ENCODE data around the gene FAM237A. TPM values are rescaled to one million over a fixed set of nuclear protein-coding genes. Genes with fewer than 3 reads are reported as not detected.

Gene FAM237A
- total and polyA plus RNA-seq, 3 donors from 2014 or later: 3.7 TPM; not detected in 2

- no peak overlapping the region for H3K27ac ChIP-seq
- H3K9me3 ChIP-seq: no peaks in the 10 kb centered on the region
- no peaks in the 10 kb centered on the region for H3K36me3 ChIP-seq (ENCODE audit: low read depth, missing control alignments)
- no peaks in the 10 kb centered on the region for H3K4me1 ChIP-seq
- peak; percentile 49 for DNase-seq
- intact Hi-C loops (cut with DNase I; ENCODE audit: low total_unique reads): loop anchor here (10.0 kb wide), 1 partner anchor 781 kb away; no protein-coding TSS in a partner anchor
- H3K4me3 ChIP-seq: no peak overlapping the region
- TF ChIP-seq, protein P1, sequence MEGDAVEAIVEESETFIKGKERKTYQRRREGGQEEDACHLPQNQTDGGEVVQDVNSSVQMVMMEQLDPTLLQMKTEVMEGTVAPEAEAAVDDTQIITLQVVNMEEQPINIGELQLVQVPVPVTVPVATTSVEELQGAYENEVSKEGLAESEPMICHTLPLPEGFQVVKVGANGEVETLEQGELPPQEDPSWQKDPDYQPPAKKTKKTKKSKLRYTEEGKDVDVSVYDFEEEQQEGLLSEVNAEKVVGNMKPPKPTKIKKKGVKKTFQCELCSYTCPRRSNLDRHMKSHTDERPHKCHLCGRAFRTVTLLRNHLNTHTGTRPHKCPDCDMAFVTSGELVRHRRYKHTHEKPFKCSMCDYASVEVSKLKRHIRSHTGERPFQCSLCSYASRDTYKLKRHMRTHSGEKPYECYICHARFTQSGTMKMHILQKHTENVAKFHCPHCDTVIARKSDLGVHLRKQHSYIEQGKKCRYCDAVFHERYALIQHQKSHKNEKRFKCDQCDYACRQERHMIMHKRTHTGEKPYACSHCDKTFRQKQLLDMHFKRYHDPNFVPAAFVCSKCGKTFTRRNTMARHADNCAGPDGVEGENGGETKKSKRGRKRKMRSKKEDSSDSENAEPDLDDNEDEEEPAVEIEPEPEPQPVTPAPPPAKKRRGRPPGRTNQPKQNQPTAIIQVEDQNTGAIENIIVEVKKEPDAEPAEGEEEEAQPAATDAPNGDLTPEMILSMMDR (IDR thresholded peaks at IDR 0.05): peak; percentile 30 to 74 (median 56)
- TF ChIP-seq POLR2A (IDR thresholded peaks at IDR 0.05): no peak
- H3K27me3 ChIP-seq: no peaks in the 10 kb centered on the region
- WGBS, 2 donors: 44 to 50% methylated on average over 5 of the region's 5 CpGs
Measured at GRCh38 chr2:206693399-206694137, 51.3 kb downstream of the FAM237A start.

DNA sequence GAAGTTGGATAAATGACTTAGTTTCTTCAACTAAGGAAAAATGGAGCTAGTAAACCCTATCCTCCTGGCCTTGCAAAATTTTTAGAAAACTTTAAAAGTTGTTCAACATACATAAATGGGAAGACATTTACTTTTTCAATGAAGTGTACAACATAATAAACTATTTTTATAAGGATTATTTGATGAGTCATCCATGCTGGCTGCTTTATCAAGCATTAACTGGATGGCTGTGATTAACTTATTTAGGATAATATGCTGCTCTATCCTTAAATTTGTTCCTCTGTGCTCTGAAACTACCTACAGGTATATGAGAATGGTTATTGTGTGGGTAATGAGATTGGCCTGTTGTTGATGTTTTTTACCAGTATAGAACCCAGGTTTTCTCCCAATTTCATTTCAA is 54.6 kb downstream of the FAM237A start:
- Histone ChIP-seq H3K36me3 (ENCODE audit: low read depth, missing control alignments) (no peaks in the 10 kb centered on the region), H3K4me3 (no peak overlapping the region), H3K4me1 (no peaks in the 10 kb centered on the region), H3K9me3 (no peaks in the 10 kb centered on the region), H3K27me3 (no peaks in the 10 kb centered on the region), H3K27ac (no peak overlapping the region)
- TF ChIP-seq, protein P1 (IDR thresholded peaks at IDR 0.05): no peak
- no peak for TF ChIP-seq POLR2A (IDR thresholded peaks at IDR 0.05)
- intact Hi-C loops (cut with DNase I; ENCODE audit: low total_unique reads): loop anchor here (10.0 kb wide), 1 partner anchor 778 kb away; no protein-coding TSS in a partner anchor
- DNase-seq: no peak

DNA sequence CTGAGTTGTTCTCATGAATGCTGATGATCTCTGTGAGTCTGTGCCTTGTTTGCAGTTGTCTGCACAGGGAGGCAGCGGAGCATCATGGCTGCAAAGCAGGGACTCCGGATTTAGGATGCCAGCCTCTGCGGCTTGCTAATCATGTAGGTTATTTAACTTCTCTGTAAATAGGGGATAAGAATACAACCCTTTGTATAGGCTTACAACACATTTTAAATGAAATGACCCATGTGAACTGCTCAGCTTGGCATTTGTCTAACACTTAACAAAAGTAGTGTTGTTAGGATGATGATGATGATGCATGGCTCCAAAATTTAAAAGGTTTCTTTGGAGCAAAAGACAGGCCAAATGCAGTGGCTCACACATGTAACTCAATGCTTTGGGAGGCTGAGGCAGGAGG is 56.5 kb downstream of the FAM237A start:
- intact Hi-C loops (cut with DNase I; ENCODE audit: low total_unique reads): loop anchor here (10.0 kb wide), 1 partner anchor 776 kb away; no protein-coding TSS in a partner anchor
- WGBS, 2 donors: 72 to 73% methylated on average over 3 of the region's 3 CpGs
- no peak for DNase-seq
- no peak for TF ChIP-seq POLR2A (IDR thresholded peaks at IDR 0.05)
- TF ChIP-seq, protein P1 (IDR thresholded peaks at IDR 0.05): no peak
- no peaks in the 10 kb centered on the region for H3K4me1 ChIP-seq
- no peak overlapping the region for H3K4me3 ChIP-seq
- H3K36me3 ChIP-seq (ENCODE audit: low read depth, missing control alignments): no peaks in the 10 kb centered on the region
- H3K9me3 ChIP-seq: no peaks in the 10 kb centered on the region
- H3K27me3 ChIP-seq: no peaks in the 10 kb centered on the region
- H3K27ac ChIP-seq: no peak overlapping the region

Other genes starting within 250 kb of the FAM237A start
- 10 to 100 TPM; 19.5 to 24.2 TPM for gene ADAM23, start 199.0 kb upstream of the FAM237A start, total RNA-seq
- 14.5 TPM for gene ADAM23, start 199.0 kb upstream of the FAM237A start, polyA plus RNA-seq (ENCODE audit: insufficient read depth, low read depth, low replicate concordance)
- 1 to 10 TPM in 1 of 2 donors, under 1 TPM in 1; 0.19 to 3.1 TPM for gene DYTN, start 75.9 kb downstream of the FAM237A start, total RNA-seq
- not detected for gene DYTN, start 75.9 kb downstream of the FAM237A start, polyA plus RNA-seq (ENCODE audit: insufficient read depth, low read depth, low replicate concordance)
- 10 to 100 TPM; 16.7 to 29.0 TPM for gene MDH1B, start 122.8 kb downstream of the FAM237A start, total RNA-seq
- 86.6 TPM for gene MDH1B, start 122.8 kb downstream of the FAM237A start, polyA plus RNA-seq (ENCODE audit: insufficient read depth, low read depth, low replicate concordance)
- gene FASTKD2, start 123.1 kb downstream of the FAM237A start, total RNA-seq: 10 to 100 TPM; 25.0 to 28.3 TPM
- 15.5 TPM for gene FASTKD2, start 123.1 kb downstream of the FAM237A start, polyA plus RNA-seq (ENCODE audit: insufficient read depth, low read depth, low replicate concordance)